GM21447 (cell line): Measurements from ENCODE around the gene IL17F.

ENCODE experiments used
- ATAC-seq: cut with Tn5 transposase; IDR thresholded peaks from one replicate; pipeline ENCODE4 v1.9.1; 2021; ENCODE audit not compliant: unreplicated experiment

Gene IL17F

GRCh38 chr6:52191824-52192223 is 52.5 kb downstream of the IL17F start:
- no peak for ATAC-seq

DNA sequence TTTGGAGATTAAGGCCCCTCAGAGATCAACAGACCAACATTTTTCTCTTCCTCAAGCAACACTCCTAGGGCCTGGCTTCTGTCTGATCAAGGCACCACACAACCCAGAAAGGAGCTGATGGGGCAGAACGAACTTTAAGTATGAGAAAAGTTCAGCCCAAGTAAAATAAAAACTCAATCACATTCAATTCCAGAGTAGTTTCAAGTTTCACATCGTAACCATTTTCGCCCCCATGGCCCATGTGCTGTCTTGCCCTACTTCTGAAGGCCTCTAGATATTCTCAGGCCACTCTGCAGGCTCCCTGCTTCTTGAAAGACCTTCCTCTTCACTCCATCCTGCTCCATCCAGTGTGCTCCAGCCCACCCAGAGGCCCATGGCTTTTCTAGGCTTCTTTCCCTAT is 53.9 kb downstream of the IL17F start:
- ATAC-seq, result no peak

GRCh38 chr6:52189974-52190373 is 54.3 kb downstream of the IL17F start:
- ATAC-seq, result no peak

DNA sequence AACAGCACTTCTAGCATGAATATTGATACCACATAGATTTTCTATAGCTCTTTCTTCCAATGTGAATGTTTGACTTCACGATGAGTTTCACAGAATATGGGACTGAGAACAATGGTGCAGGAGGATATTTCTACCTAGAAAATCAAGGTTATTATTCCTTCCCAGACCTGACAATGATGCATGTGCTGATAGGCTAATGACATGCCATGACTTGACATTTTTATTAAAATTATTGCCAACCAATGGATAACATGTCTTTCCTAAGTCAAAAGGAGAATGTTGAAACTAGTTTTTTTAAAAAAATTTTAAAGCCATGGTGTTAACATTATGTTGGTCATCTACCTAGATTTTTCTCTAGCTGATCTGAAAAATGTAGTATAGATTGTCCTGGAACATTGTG is 57.2 kb downstream of the IL17F start:
- ATAC-seq, result no peak
